MCF 10A (cell line): ENCODE results near the gene ANKMY2. TPM values are rescaled to one million over a fixed set of nuclear protein-coding genes. Genes with fewer than 3 reads are reported as not detected.

Experiments
- BruUV-seq: library from RNA; stranded (reverse); fragments of 400-500 nt; replicated peaks from 2 replicates; lab custom pipeline; 2021; lab: Mats Ljungman, UMichigan
- CTCF ChIA-PET: fragments of 300-600 bp; sonication (Branson Sonifier 250); formaldehyde crosslinking; extraction: SDS; loops from one replicate; lab custom pipeline; 2021; ENCODE audit warnings: antibody characterized with exemption, inconsistent platforms; lab: Yijun Ruan, JAX
- POLR2A ChIA-PET: fragments of 300-600, 350-650 bp; sonication (Branson Sonifier 250); formaldehyde crosslinking; extraction: SDS; loops from one replicate; lab custom pipeline; 2020; ENCODE audit warnings: antibody characterized with exemption, inconsistent platforms; lab: Yijun Ruan, JAX
- DNase-seq: peaks from one replicate; pipeline ENCODE4 v3.0.0-alpha.2; 2018; ENCODE audit not compliant: unreplicated experiment
- H3K27ac Mint-ChIP-seq: one replicate; pipeline ENCODE4 v1.8.0; 2022; ENCODE audit warnings: mild to moderate bottlenecking, low read depth, mixed read lengths; ENCODE audit not compliant: unreplicated experiment
- H3K27me3 Mint-ChIP-seq: one replicate; pipeline ENCODE4 v1.8.0; 2022; ENCODE audit warnings: mixed read lengths; ENCODE audit not compliant: insufficient read depth, unreplicated experiment
- H3K36me3 Mint-ChIP-seq: one replicate; pipeline ENCODE4 v1.8.0; 2022; ENCODE audit warnings: mild to moderate bottlenecking, moderate library complexity, mixed read lengths; ENCODE audit not compliant: insufficient read depth, unreplicated experiment
- H3K4me1 Mint-ChIP-seq: one replicate; pipeline ENCODE4 v1.8.0; 2022; ENCODE audit warnings: mixed read lengths; ENCODE audit not compliant: insufficient read depth, unreplicated experiment
- H3K4me3 Mint-ChIP-seq: one replicate; pipeline ENCODE4 v1.8.0; 2022; ENCODE audit warnings: mild to moderate bottlenecking, moderate library complexity, mixed read lengths; ENCODE audit not compliant: unreplicated experiment
- H3K9me3 Mint-ChIP-seq: one replicate; pipeline ENCODE4 v1.8.0; 2022; ENCODE audit warnings: mixed read lengths; ENCODE audit not compliant: unreplicated experiment
- intact Hi-C: fragments of 100-400 bp; cut with micrococcal nuclease; formaldehyde crosslinking; loops from 2 replicates; pipeline ENCODE4 v1.14.1; 2022
- total RNA-seq: library from RNA; stranded (reverse); gene quantifications from 2 replicates; pipeline ENCODE4 v1.2.3, GENCODE V29; 2022
- TF ChIP-seq, protein P1 (sequence below): fragments of 200-600 bp; IDR thresholded peaks from one replicate; pipeline ENCODE4 v1.8.0; 2022; ENCODE audit warnings: antibody characterized with exemption, mild to moderate bottlenecking; ENCODE audit not compliant: unreplicated experiment

Gene ANKMY2
- total RNA-seq, 1 experiment from 2014 or later: 14.3 TPM

DNA sequence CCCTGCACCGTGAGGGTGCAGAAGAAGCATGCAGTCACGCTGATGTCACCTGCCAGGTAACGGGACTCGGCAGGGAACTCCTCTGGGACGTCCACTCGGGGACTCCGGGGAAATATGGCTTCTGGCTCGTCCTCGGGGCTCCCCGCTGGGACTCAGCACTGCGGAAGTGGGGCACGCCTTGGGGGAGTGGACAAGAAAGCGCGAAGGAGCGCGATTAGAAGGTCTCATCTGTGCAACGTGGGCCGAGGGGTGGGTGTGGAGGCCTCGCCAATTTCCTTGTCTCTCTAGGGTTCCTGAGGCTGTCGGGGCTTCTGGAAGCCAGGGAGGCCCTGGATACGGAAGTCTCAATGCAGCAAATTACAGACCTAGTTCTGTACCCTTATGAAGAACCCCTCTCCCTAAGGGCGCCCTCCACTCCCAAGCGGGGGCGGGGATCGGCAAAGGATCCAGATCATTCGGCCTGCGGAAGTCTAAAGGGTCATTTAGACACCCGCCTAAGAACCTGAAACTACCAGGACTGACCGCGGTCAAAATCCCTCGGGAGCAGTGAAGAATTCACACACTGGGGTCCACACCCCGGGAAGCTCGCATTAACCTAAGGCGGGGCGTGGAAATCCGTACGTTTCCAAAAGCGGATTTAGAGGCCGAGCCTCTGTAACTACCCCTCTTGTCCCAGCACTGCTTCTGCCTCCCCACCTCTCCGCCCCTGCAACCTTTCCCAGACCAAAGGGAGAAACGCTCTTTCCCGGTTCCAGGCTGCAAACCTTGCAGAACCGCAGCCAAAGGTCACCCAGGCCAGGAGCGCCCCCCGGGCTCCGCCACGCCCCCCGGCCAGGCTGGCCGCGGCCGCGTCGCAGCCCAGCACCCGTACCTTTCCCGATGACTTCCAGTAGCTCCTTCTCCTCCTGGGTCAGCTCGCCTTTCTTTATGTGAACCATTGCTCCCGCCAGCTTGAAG lies 640 bp downstream of the ANKMY2 start:
- no peaks in the 10 kb centered on the region for H3K9me3 Mint-ChIP-seq
- no peaks in the 10 kb centered on the region for H3K27me3 Mint-ChIP-seq
- peak overlapping the region; percentile 97 for H3K27ac Mint-ChIP-seq
- peak; percentile 47 for DNase-seq
- intact Hi-C loops: loop anchor here (1.0 to 5.0 kb wide), 2 partner anchors 23 to 107 kb away; partner anchors contain the start of gene TSPAN13
- H3K4me1 Mint-ChIP-seq: peaks cover 38% of the 10 kb centered on the region
- POLR2A ChIA-PET: interaction anchor here (0.5 to 7.5 kb wide), 23 partner anchors 8 to 655 kb away, joined by 3 to 106 read pairs (median 4); no protein-coding TSS in a partner anchor
- H3K4me3 Mint-ChIP-seq: peak overlapping the region; percentile 86
- peaks cover 2% of the 10 kb centered on the region for H3K36me3 Mint-ChIP-seq
- CTCF ChIA-PET: interaction anchor here (0.5 to 1.5 kb wide), 3 partner anchors 42 to 109 kb away, joined by 3 to 4 read pairs (median 3); no protein-coding TSS in a partner anchor
- BruUV-seq: TSS peak; percentile 36
- TF ChIP-seq, protein P1, sequence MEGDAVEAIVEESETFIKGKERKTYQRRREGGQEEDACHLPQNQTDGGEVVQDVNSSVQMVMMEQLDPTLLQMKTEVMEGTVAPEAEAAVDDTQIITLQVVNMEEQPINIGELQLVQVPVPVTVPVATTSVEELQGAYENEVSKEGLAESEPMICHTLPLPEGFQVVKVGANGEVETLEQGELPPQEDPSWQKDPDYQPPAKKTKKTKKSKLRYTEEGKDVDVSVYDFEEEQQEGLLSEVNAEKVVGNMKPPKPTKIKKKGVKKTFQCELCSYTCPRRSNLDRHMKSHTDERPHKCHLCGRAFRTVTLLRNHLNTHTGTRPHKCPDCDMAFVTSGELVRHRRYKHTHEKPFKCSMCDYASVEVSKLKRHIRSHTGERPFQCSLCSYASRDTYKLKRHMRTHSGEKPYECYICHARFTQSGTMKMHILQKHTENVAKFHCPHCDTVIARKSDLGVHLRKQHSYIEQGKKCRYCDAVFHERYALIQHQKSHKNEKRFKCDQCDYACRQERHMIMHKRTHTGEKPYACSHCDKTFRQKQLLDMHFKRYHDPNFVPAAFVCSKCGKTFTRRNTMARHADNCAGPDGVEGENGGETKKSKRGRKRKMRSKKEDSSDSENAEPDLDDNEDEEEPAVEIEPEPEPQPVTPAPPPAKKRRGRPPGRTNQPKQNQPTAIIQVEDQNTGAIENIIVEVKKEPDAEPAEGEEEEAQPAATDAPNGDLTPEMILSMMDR: no peak

DNA sequence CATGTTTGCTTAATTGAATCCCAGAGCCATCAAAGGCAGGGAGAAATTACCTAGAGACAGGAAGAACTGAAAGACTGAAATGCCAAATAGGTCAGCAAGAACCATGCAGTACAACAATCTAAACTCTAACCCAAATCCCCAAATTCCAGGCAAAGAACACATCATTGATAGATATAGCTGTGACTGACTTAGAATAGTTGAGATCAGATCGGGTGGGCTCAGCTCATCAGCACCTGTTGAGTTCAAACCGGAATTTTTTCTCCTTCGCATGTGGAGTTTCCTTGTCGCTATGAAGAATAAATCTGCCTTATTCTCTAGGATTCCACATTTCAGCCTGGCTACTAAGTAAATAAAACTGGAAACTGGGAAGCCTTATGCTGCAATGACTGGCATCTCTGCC lies 1.4 kb downstream of the ANKMY2 start:
- BruUV-seq: no TSS peak
- Mint-ChIP-seq H3K27me3 (no peaks in the 10 kb centered on the region), H3K27ac (peak overlapping the region; percentile 97), H3K36me3 (peaks cover 7% of the 10 kb centered on the region), H3K4me3 (peak overlapping the region; percentile 86), H3K4me1 (peaks cover 32% of the 10 kb centered on the region), H3K9me3 (no peaks in the 10 kb centered on the region)
- no peak for DNase-seq
- ChIA-PET CTCF (interaction anchor here (1.0 kb wide), 1 partner anchor 47 kb away, joined by 3 read pairs; no protein-coding TSS in a partner anchor), POLR2A (interaction anchor here (0.8 to 7.5 kb wide), 5 partner anchors 9 to 96 kb away, joined by 3 to 106 read pairs (median 6); no protein-coding TSS in a partner anchor)
- intact Hi-C loops: no loop called here
- TF ChIP-seq, protein P1: no peak

- DNase-seq: no peak
- Mint-ChIP-seq H3K27me3 (no peaks in the 10 kb centered on the region), H3K36me3 (peaks cover 24% of the 10 kb centered on the region), H3K9me3 (no peaks in the 10 kb centered on the region), H3K4me3 (no peak overlapping the region), H3K27ac (no peak overlapping the region), H3K4me1 (peaks cover 14% of the 10 kb centered on the region)
- CTCF ChIA-PET: interaction anchor here (0.5 kb wide), 1 partner anchor 574 kb away, joined by 4 read pairs; no protein-coding TSS in a partner anchor
- TF ChIP-seq, protein P1: no peak
- POLR2A ChIA-PET: no interaction called here
- BruUV-seq: no TSS peak
- intact Hi-C loops: no loop called here
Measured at GRCh38 chr7:16638282-16639280, 7.0 kb downstream of the ANKMY2 start.
